Suprapubic skin (tissue), 3 donors: ENCODE results near the gene RETREG2.

Experiments
- EP300 ChIP-seq: sonication (generic); formaldehyde crosslinking; IDR thresholded peaks from one replicate; pipeline ENCODE4 v1.6.1; 2017; ENCODE audit warnings: antibody characterized with exemption
- POLR2A ChIP-seq, 2 donors: fragments of 450-650 bp; IDR thresholded peaks; one replicate each; pipeline ENCODE4 v1.6.1; 2017; ENCODE audit warnings: antibody characterized with exemption in 2 of 2, mild to moderate bottlenecking in 2 of 2, moderate library complexity in 2 of 2
- TF ChIP-seq, protein P1 (sequence below), 2 donors: fragments of 200-600 bp in 1 of 2; fragments of 450-650 bp in 1 of 2; sonication (generic) in 1 of 2; IDR thresholded peaks; one replicate each; pipeline ENCODE4 v1.5.1; 2016 to 2019; ENCODE audit warnings: antibody characterized with exemption in 2 of 2, mild to moderate bottlenecking in 1 of 2, moderate library complexity in 1 of 2

DNA sequence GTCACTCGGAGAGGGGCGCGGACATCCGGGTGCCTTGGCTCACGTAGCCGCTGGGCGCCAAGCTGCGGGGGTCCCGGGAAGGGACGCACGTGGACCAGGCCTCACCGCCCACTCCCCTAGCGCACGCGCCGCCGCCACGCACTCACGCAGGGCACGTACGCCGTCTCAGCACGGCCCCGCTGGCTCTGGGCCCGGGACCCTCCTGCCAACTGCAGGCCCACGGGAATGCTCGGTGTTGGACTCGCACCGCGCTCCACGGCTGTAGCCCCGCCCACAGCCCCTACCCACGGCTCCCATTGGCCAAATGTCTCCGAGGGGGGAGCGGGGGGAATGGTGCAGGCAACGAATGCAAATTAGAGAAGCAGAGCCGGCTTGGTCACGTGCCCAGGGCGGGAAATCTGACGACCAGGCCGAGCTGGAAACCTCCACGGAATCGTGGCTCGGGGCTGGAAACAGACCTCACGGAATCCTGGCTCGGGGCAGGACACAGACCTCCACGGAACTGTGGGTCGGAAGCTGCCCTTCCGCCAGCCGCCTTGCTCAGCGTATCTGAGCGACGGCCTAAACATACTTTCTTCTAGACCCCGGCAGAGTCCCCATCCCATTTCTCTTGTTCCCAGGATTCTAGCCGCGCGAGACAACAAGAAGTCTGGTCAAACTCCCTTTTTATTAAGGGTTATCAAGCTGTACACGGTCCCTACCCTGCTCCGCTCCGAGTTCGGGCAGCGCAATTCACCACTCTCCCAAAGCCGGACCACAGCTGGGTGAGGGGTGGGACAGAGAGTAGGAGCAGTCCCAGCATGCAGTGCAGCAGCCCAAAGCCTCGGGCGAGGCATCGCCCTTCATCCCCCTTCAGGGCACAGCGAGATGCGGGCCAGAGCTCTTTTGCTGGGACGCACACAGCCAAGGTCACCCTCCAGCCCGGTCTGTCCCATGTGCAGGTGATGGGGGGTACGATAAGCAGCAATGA is 40.9 kb downstream of the RETREG2 start, which contains the start of gene ABCB6:
- TF ChIP-seq, protein P1, sequence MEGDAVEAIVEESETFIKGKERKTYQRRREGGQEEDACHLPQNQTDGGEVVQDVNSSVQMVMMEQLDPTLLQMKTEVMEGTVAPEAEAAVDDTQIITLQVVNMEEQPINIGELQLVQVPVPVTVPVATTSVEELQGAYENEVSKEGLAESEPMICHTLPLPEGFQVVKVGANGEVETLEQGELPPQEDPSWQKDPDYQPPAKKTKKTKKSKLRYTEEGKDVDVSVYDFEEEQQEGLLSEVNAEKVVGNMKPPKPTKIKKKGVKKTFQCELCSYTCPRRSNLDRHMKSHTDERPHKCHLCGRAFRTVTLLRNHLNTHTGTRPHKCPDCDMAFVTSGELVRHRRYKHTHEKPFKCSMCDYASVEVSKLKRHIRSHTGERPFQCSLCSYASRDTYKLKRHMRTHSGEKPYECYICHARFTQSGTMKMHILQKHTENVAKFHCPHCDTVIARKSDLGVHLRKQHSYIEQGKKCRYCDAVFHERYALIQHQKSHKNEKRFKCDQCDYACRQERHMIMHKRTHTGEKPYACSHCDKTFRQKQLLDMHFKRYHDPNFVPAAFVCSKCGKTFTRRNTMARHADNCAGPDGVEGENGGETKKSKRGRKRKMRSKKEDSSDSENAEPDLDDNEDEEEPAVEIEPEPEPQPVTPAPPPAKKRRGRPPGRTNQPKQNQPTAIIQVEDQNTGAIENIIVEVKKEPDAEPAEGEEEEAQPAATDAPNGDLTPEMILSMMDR (IDR thresholded peaks at IDR 0.05), result no peak
- no peak for TF ChIP-seq POLR2A (IDR thresholded peaks at IDR 0.05)
- TF ChIP-seq EP300, result no peak
